Activated naive CD8-positive, alpha-beta T cell treated with anti-CD3 and anti-CD28 coated beads for 36 hours (primary cell): ENCODE data around the gene HNRNPU. TPM values are rescaled to one million over a fixed set of nuclear protein-coding genes. Genes with fewer than 3 reads are reported as not detected.

Source experiments
- DNase-seq: peaks from one replicate; pipeline ENCODE4 v3.0.0; 2021
- H3K27ac Mint-ChIP-seq: one replicate; pipeline ENCODE4 v1.8.0; 2022; ENCODE audit warnings: mild to moderate bottlenecking, moderate library complexity, mixed read lengths
- H3K27me3 Mint-ChIP-seq: one replicate; pipeline ENCODE4 v1.8.0; 2022; ENCODE audit warnings: mild to moderate bottlenecking, mixed read lengths
- H3K36me3 Mint-ChIP-seq: one replicate; pipeline ENCODE4 v1.8.0; 2021; ENCODE audit warnings: mild to moderate bottlenecking, mixed read lengths
- H3K4me1 Mint-ChIP-seq: one replicate; pipeline ENCODE4 v1.8.0; 2021; ENCODE audit warnings: mixed read lengths
- H3K4me3 Mint-ChIP-seq: one replicate; pipeline ENCODE4 v1.8.0; 2022; ENCODE audit warnings: mild to moderate bottlenecking, moderate library complexity, mixed read lengths
- H3K9me3 Mint-ChIP-seq: one replicate; pipeline ENCODE4 v1.8.0; 2022; ENCODE audit warnings: mixed read lengths
- total RNA-seq, 2 experiments: library from RNA; stranded (reverse); gene quantifications; one replicate each; pipeline ENCODE4 v1.2.3, GENCODE V29; 2021

HNRNPU gene
- total RNA-seq, 2 experiments from 2014 or later, result 639 to 651 TPM

- no peaks in the 10 kb centered on the region for H3K36me3 Mint-ChIP-seq
- no peak overlapping the region for H3K4me3 Mint-ChIP-seq
- H3K27me3 Mint-ChIP-seq, result no peaks in the 10 kb centered on the region
- H3K4me1 Mint-ChIP-seq, result no peaks in the 10 kb centered on the region
- no peaks in the 10 kb centered on the region for H3K9me3 Mint-ChIP-seq
- DNase-seq, result no peak
- H3K27ac Mint-ChIP-seq, result no peak overlapping the region
Measured at GRCh38 chr1:244807138-244807537, 57.2 kb downstream of the HNRNPU start.

- H3K9me3 Mint-ChIP-seq, result no peaks in the 10 kb centered on the region
- H3K27ac Mint-ChIP-seq, result no peak overlapping the region
- H3K4me3 Mint-ChIP-seq, result no peak overlapping the region
Measured at GRCh38 chr1:244804841-244805240, 59.5 kb downstream of the HNRNPU start.

GRCh38 chr1:244802556-244803239, 61.6 kb downstream of the HNRNPU start:
- DNase-seq, result no peak
- no peaks in the 10 kb centered on the region for H3K27me3 Mint-ChIP-seq
- H3K4me3 Mint-ChIP-seq, result no peak overlapping the region
- no peak overlapping the region for H3K27ac Mint-ChIP-seq
- no peaks in the 10 kb centered on the region for H3K36me3 Mint-ChIP-seq
- no peaks in the 10 kb centered on the region for H3K9me3 Mint-ChIP-seq
- H3K4me1 Mint-ChIP-seq, result peaks cover 4% of the 10 kb centered on the region

More at GRCh38 chr1:244804841-244805240, 59.5 kb downstream of the HNRNPU start:
- Mint-ChIP-seq H3K27me3 (no peaks in the 10 kb centered on the region), H3K4me1 (peaks cover 4% of the 10 kb centered on the region), H3K36me3 (no peaks in the 10 kb centered on the region)
- DNase-seq, result no peak

- Mint-ChIP-seq H3K27ac (no peak overlapping the region), H3K4me3 (no peak overlapping the region), H3K4me1 (peaks cover 4% of the 10 kb centered on the region), H3K36me3 (no peaks in the 10 kb centered on the region), H3K27me3 (no peaks in the 10 kb centered on the region), H3K9me3 (no peaks in the 10 kb centered on the region)
- no peak for DNase-seq
Measured at GRCh38 chr1:244802041-244802440, 62.3 kb downstream of the HNRNPU start.

GRCh38 chr1:244801246-244801645, 63.1 kb downstream of the HNRNPU start:
- Mint-ChIP-seq H3K27ac (no peak overlapping the region), H3K27me3 (no peaks in the 10 kb centered on the region), H3K9me3 (no peaks in the 10 kb centered on the region), H3K4me3 (no peak overlapping the region), H3K36me3 (no peaks in the 10 kb centered on the region), H3K4me1 (peaks cover 4% of the 10 kb centered on the region)
- DNase-seq, result peak; percentile 36

- H3K27me3 Mint-ChIP-seq, result no peaks in the 10 kb centered on the region
Measured at GRCh38 chr1:244800821-244801220, 63.5 kb downstream of the HNRNPU start.

More at GRCh38 chr1:244800821-244801220, 63.5 kb downstream of the HNRNPU start:
- H3K36me3 Mint-ChIP-seq, result no peaks in the 10 kb centered on the region
- peaks cover 4% of the 10 kb centered on the region for H3K4me1 Mint-ChIP-seq
- DNase-seq, result no peak
- no peaks in the 10 kb centered on the region for H3K9me3 Mint-ChIP-seq
- no peak overlapping the region for H3K27ac Mint-ChIP-seq
- no peak overlapping the region for H3K4me3 Mint-ChIP-seq

Other genes starting within 250 kb of the HNRNPU start
- 10 to 100 TPM; 33.8 to 37.0 TPM for gene DESI2, start 211.4 kb downstream of the HNRNPU start, total RNA-seq
- gene COX20, start 28.9 kb downstream of the HNRNPU start, total RNA-seq, result 10 to 100 TPM; 41.2 to 50.7 TPM